ENCODE measurements around the gene HDAC4. TPM values are rescaled to one million over a fixed set of nuclear protein-coding genes. Genes with fewer than 3 reads are reported as not detected.
A peak's percentile ranks its signal among the peaks of the same experiment; 100 is the strongest.

The HDAC4 gene
- total and polyA plus RNA-seq, 9 of the 15 experiments (the other 6 are each of a cell fraction or from before 2014, with no cell fraction given): 0.11 to 20.2 (median 4.0) TPM

DNA sequence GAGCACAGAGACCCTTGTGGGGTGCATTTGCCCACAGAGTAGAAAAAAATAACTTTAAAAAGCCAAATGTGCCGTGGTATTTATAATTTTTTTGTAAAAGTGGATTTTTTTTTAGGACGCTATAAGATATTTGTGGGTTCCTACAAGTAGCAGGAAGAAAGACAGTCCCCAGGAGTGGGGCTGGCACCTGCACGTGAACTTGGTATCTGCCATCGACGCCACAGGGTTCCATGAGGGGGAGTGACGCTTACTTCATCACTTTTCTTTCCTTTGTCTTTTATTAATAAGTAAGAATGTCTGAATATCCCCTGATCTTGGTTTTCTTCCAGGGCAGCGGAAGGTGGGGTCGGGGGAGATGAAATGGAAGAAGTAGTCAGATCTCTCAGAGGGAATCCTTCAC lies 345.9 kb downstream of the HDAC4 start (continued):
- no peak for TF ChIP-seq HNRNPLL (IDR thresholded peaks at IDR 0.05; ENCODE audit: low read depth, low read length, poor library complexity, severe bottlenecking)
- no peak for TF ChIP-seq NBN (IDR thresholded peaks at IDR 0.05; ENCODE audit: low read depth)
- TF ChIP-seq ZNF3 (CRISPR knock-in tag; IDR thresholded peaks at IDR 0.05): no peak

DNA sequence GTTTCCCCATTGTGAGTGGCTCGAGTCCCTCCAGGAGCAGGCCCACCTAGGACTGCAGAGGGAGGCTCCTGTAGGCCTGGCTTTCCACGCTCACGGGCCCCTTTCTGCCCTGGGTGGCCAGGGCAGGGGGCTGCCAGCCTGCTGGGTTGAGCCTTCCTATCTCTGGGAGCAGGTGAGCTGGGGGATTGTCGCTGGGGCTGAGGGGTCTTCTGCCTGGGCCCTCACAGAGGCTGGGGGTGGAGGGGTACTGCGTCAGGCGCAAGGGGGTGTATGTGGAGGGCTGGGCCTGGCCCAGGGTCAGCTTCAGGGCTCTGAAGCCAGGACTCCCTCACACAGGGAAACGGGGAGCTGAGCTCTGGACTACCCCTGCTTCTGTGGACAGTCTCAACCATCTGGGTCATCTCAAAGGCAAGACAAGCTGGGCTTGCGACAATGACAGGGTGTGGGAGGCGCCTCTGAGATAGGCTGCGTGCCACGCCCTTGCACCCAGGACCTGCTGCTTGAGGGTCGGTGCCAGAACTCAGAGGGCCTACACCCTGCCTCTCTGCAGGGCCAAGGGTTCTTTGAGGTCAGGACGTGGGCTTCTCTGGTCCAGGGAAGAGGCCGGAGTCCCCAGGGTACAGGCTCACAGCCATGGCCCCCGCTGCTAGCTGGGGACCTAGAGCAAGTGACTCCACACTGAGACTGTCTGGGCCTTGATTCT lies 346.9 kb downstream of the HDAC4 start:
- H2AFZ ChIP-seq (ENCODE audit: low read depth, low read length): no peak overlapping the region
- no peaks in the 10 kb centered on the region for H3K9me1 ChIP-seq (ENCODE audit: control insufficient read depth, insufficient read depth, low read length)
- no peak overlapping the region for H3K27ac ChIP-seq (ENCODE audit: extremely low read depth, low read depth, low read length)
- H3K27me3 ChIP-seq (ENCODE audit: control insufficient read depth in 2 of 2, insufficient read depth in 2 of 2, low read length in 2 of 2): no peaks in the 10 kb centered on the region
- H3K9ac ChIP-seq (ENCODE audit: insufficient read depth in 1 of 2, low read depth in 2 of 2, low read length in 2 of 2): peak overlapping the region in 1 of 2 experiments; percentile 43; a peak in 1 of 4 replicates
- intact Hi-C loops (cut with micrococcal nuclease) (no loop called here), in situ Hi-C loops (cut with MboI) (no loop called here)
- H3K4me2 ChIP-seq (ENCODE audit: insufficient read depth, low read length): no peak overlapping the region
- no peaks in the 10 kb centered on the region for H3K79me2 ChIP-seq (ENCODE audit: control insufficient read depth, insufficient read depth, low read length)
- FAIRE-seq: no peak
- H4K20me1 ChIP-seq (replicated peaks; ENCODE audit: control insufficient read depth, insufficient read depth, low read length): no peaks in the 10 kb centered on the region
- no TSS peak for BruUV-seq (replicated peaks)
- no peaks in the 10 kb centered on the region for H3K9me3 ChIP-seq (replicated peaks; ENCODE audit: control insufficient read depth, insufficient read depth, low read depth, low read length)
- CTCF ChIA-PET (ENCODE audit: low intra/inter-chr PET ratio): no interaction called here
- peaks cover 0 to 10% of the 10 kb centered on the region in 2 experiments; a peak in 2 of 5 replicates for H3K4me1 ChIP-seq (replicated peaks in 1 of 2; ENCODE audit: control insufficient read depth in 2 of 2, insufficient read depth in 2 of 2, low read length in 2 of 2)
- no peaks in the 10 kb centered on the region for H3K36me3 ChIP-seq (ENCODE audit: control insufficient read depth, insufficient read depth, low read length)
- POLR2A ChIA-PET: no interaction called here
- no peak overlapping the region for H3K4me3 ChIP-seq
- DNase-seq (ENCODE audit: extremely low read depth in 1 of 4, low spot score in 3 of 4): peak in 1 of 4 experiments; percentile 10
- no peak; the same call in 2 of the 3 replicates for ATAC-seq
- WGBS (ENCODE audit: insufficient coverage, low coverage, missing lambda C conversion rate): 76% methylated on average over 5 of the region's 15 CpGs
- TF ChIP-seq, protein P1, sequence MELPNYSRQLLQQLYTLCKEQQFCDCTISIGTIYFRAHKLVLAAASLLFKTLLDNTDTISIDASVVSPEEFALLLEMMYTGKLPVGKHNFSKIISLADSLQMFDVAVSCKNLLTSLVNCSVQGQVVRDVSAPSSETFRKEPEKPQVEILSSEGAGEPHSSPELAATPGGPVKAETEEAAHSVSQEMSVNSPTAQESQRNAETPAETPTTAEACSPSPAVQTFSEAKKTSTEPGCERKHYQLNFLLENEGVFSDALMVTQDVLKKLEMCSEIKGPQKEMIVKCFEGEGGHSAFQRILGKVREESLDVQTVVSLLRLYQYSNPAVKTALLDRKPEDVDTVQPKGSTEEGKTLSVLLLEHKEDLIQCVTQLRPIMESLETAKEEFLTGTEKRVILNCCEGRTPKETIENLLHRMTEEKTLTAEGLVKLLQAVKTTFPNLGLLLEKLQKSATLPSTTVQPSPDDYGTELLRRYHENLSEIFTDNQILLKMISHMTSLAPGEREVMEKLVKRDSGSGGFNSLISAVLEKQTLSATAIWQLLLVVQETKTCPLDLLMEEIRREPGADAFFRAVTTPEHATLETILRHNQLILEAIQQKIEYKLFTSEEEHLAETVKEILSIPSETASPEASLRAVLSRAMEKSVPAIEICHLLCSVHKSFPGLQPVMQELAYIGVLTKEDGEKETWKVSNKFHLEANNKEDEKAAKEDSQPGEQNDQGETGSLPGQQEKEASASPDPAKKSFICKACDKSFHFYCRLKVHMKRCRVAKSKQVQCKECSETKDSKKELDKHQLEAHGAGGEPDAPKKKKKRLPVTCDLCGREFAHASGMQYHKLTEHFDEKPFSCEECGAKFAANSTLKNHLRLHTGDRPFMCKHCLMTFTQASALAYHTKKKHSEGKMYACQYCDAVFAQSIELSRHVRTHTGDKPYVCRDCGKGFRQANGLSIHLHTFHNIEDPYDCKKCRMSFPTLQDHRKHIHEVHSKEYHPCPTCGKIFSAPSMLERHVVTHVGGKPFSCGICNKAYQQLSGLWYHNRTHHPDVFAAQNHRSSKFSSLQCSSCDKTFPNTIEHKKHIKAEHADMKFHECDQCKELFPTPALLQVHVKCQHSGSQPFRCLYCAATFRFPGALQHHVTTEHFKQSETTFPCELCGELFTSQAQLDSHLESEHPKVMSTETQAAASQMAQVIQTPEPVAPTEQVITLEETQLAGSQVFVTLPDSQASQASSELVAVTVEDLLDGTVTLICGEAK (IDR thresholded peaks at IDR 0.05): no peak
- TF ChIP-seq, protein P1 (CRISPR knock-in tag; IDR thresholded peaks at IDR 0.05): no peak
- no peak for TF ChIP-seq ATF7 (IDR thresholded peaks at IDR 0.05)
- no peak for TF ChIP-seq ARID2 (IDR thresholded peaks at IDR 0.05)
- TF ChIP-seq, protein P2, sequence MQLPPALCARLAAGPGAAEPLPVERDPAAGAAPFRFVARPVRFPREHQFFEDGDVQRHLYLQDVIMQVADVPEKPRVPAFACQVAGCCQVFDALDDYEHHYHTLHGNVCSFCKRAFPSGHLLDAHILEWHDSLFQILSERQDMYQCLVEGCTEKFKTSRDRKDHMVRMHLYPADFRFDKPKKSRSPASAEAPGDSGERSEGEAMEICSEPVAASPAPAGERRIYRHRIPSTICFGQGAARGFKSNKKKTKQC (CRISPR knock-in tag; IDR thresholded peaks at IDR 0.05): no peak
- no peak for TF ChIP-seq MCM7 (IDR thresholded peaks at IDR 0.05)
- no peak for TF ChIP-seq CCNT2 (IDR thresholded peaks at IDR 0.05; ENCODE audit: borderline replicate concordance, extremely low read depth, insufficient read length, low read depth, low read length)
- TF ChIP-seq MYNN (IDR thresholded peaks at IDR 0.05): no peak
- no peak for TF ChIP-seq MYNN (CRISPR knock-in tag; IDR thresholded peaks at IDR 0.05)
